HUDEP-2 (cell line): ENCODE data around the gene CTNNA2.

Experiments
- DNase-seq, 76 experiments: peaks; one replicate each; lab custom pipeline; 2025; ENCODE audit not compliant: unreplicated experiment in 76 of 76; lab: John Stamatoyannopoulos, UW

CTNNA2 gene

GRCh38 chr2:79512442-79513401 is at the start of gene CTNNA2:
CTNNA2 (plus strand) TSS chr2:79513051.
- DNase-seq = peak in 21 of 76 experiments; percentile 0 to 47 (median 17)

- DNase-seq = no peak
These were observed 25.5 kb upstream of the CTNNA2 start for GRCh38 chr2:79487399-79487798.

GRCh38 chr2:79511320-79511951 is 1.4 kb upstream of the CTNNA2 start:
- peak in 18 of 76 experiments; percentile 0 to 24 (median 3) for DNase-seq

- no peak for DNase-seq
These were observed 860 bp downstream of the CTNNA2 start for GRCh38 chr2:79513711-79514110.

- no peak for DNase-seq
These were observed 16.8 kb downstream of the CTNNA2 start for GRCh38 chr2:79529636-79530035.

GRCh38 chr2:79530443-79530842 is 17.6 kb downstream of the CTNNA2 start:
- no peak for DNase-seq

GRCh38 chr2:79547568-79547967 is 34.7 kb downstream of the CTNNA2 start:
- DNase-seq = no peak

GRCh38 chr2:79552653-79553052 is 39.8 kb downstream of the CTNNA2 start:
- no peak for DNase-seq

GRCh38 chr2:79554899-79555298 is 42.0 kb downstream of the CTNNA2 start:
- DNase-seq = no peak

- no peak for DNase-seq
These were observed 51.2 kb downstream of the CTNNA2 start for GRCh38 chr2:79564065-79564464.

GRCh38 chr2:79569048-79569447 is 56.2 kb downstream of the CTNNA2 start:
- DNase-seq = no peak

- DNase-seq = no peak
These were observed 61.2 kb downstream of the CTNNA2 start for GRCh38 chr2:79573895-79574674.

GRCh38 chr2:79576451-79576850 is 63.6 kb downstream of the CTNNA2 start:
- DNase-seq = no peak

- no peak for DNase-seq
These were observed 66.1 kb downstream of the CTNNA2 start for GRCh38 chr2:79578952-79579351.

- no peak for DNase-seq
These were observed 67.3 kb downstream of the CTNNA2 start for GRCh38 chr2:79580175-79580574.

- DNase-seq = no peak
These were observed 73.0 kb downstream of the CTNNA2 start for GRCh38 chr2:79585701-79586433.

GRCh38 chr2:79591281-79591680 is 78.4 kb downstream of the CTNNA2 start:
- DNase-seq = no peak

- no peak for DNase-seq
These were observed 80.5 kb downstream of the CTNNA2 start for GRCh38 chr2:79593237-79593867.

GRCh38 chr2:79596403-79596802 is 83.6 kb downstream of the CTNNA2 start:
- no peak for DNase-seq

GRCh38 chr2:79604748-79605147 is 91.9 kb downstream of the CTNNA2 start:
- no peak for DNase-seq
